ENCODE measurements around the gene ASAP3.

The ASAP3 gene

GRCh38 chr1:23424293-23425192 is 59.4 kb downstream of the ASAP3 start, which contains the start of gene TCEA3:
Gene TCEA3, minus strand, starts transcription at chr1:23424748. Its CDS starts 115 bp downstream, at chr1:23424633.
- in situ Hi-C loops (cut with HindIII; ENCODE audit: low sequenced_read_pairs) = loop anchor here (10.0 kb wide), 1 partner anchor 90 kb away; no protein-coding TSS in a partner anchor

- in situ Hi-C loops (cut with HindIII; ENCODE audit: low sequenced_read_pairs) = loop anchor here (10.0 kb wide), 1 partner anchor 89 kb away; no protein-coding TSS in a partner anchor
Measured at GRCh38 chr1:23423415-23424292, 60.3 kb downstream of the ASAP3 start.

- in situ Hi-C loops (cut with HindIII; ENCODE audit: low sequenced_read_pairs) = loop anchor here (10.0 kb wide), 1 partner anchor 88 kb away; no protein-coding TSS in a partner anchor
Measured at GRCh38 chr1:23422941-23423340, 61.0 kb downstream of the ASAP3 start.

GRCh38 chr1:23422241-23422877 is 61.6 kb downstream of the ASAP3 start:
- in situ Hi-C loops (cut with HindIII; ENCODE audit: low sequenced_read_pairs) = loop anchor here (10.0 kb wide), 1 partner anchor 88 kb away; no protein-coding TSS in a partner anchor

GRCh38 chr1:23421753-23422240 is 62.2 kb downstream of the ASAP3 start:
- in situ Hi-C loops (cut with HindIII; ENCODE audit: low sequenced_read_pairs) = loop anchor here (10.0 kb wide), 1 partner anchor 87 kb away; no protein-coding TSS in a partner anchor

GRCh38 chr1:23421343-23421742 is 62.6 kb downstream of the ASAP3 start:
- in situ Hi-C loops (cut with HindIII; ENCODE audit: low sequenced_read_pairs) = loop anchor here (10.0 kb wide), 1 partner anchor 87 kb away; no protein-coding TSS in a partner anchor

GRCh38 chr1:23420778-23421177 is 63.2 kb downstream of the ASAP3 start:
- in situ Hi-C loops (cut with HindIII; ENCODE audit: low sequenced_read_pairs) = loop anchor here (10.0 kb wide), 1 partner anchor 86 kb away; no protein-coding TSS in a partner anchor

GRCh38 chr1:23419180-23419579 is 64.8 kb downstream of the ASAP3 start:
- in situ Hi-C loops (cut with HindIII; ENCODE audit: low sequenced_read_pairs) = no loop called here

- in situ Hi-C loops (cut with HindIII; ENCODE audit: low sequenced_read_pairs) = no loop called here
Measured at GRCh38 chr1:23417570-23417969, 66.4 kb downstream of the ASAP3 start.

GRCh38 chr1:23416964-23417363 is 67.0 kb downstream of the ASAP3 start:
- in situ Hi-C loops (cut with HindIII; ENCODE audit: low sequenced_read_pairs) = no loop called here

- in situ Hi-C loops (cut with HindIII; ENCODE audit: low sequenced_read_pairs) = no loop called here
Measured at GRCh38 chr1:23408797-23409290, 75.1 kb downstream of the ASAP3 start.

- in situ Hi-C loops (cut with HindIII; ENCODE audit: low sequenced_read_pairs) = no loop called here
Measured at GRCh38 chr1:23407016-23407630, 76.9 kb downstream of the ASAP3 start.

- in situ Hi-C loops (cut with HindIII; ENCODE audit: low sequenced_read_pairs) = no loop called here
Measured at GRCh38 chr1:23405946-23406345, 78.0 kb downstream of the ASAP3 start.

- in situ Hi-C loops (cut with HindIII; ENCODE audit: low sequenced_read_pairs) = no loop called here
Measured at GRCh38 chr1:23403735-23404486, 80.1 kb downstream of the ASAP3 start.

GRCh38 chr1:23403355-23403734 is 80.6 kb downstream of the ASAP3 start:
- in situ Hi-C loops (cut with HindIII; ENCODE audit: low sequenced_read_pairs) = no loop called here

GRCh38 chr1:23403038-23403336 is 81.0 kb downstream of the ASAP3 start:
- in situ Hi-C loops (cut with HindIII; ENCODE audit: low sequenced_read_pairs) = no loop called here

- in situ Hi-C loops (cut with HindIII; ENCODE audit: low sequenced_read_pairs) = no loop called here
Measured at GRCh38 chr1:23402286-23403037, 81.5 kb downstream of the ASAP3 start.

GRCh38 chr1:23401313-23401712 is 82.7 kb downstream of the ASAP3 start:
- in situ Hi-C loops (cut with HindIII; ENCODE audit: low sequenced_read_pairs) = no loop called here

Data from DLD1 (cell line).